ENCODE data around the gene TRIM67.

The TRIM67 gene

DNA sequence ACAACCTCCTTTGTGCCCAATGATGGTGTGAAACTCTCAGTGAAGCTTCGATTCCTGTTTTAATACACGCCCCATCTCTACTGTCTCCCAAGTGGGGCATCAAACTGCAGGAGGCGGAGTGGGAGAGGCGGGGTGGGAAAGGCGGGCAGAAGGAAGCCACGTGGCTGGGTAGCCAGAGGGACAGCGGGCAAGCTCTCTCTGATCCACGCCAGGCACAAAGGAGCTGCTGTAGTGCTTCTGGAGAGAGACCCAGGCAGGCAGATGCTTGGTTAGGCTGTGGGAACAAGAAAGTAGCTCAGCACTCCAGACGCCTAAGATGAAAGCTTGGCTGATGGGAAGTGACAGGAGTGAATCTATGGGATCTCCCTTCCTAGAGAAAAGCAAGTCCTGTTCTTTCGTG is 25.7 kb downstream of the TRIM67 start:
- TF ChIP-seq, protein P1, sequence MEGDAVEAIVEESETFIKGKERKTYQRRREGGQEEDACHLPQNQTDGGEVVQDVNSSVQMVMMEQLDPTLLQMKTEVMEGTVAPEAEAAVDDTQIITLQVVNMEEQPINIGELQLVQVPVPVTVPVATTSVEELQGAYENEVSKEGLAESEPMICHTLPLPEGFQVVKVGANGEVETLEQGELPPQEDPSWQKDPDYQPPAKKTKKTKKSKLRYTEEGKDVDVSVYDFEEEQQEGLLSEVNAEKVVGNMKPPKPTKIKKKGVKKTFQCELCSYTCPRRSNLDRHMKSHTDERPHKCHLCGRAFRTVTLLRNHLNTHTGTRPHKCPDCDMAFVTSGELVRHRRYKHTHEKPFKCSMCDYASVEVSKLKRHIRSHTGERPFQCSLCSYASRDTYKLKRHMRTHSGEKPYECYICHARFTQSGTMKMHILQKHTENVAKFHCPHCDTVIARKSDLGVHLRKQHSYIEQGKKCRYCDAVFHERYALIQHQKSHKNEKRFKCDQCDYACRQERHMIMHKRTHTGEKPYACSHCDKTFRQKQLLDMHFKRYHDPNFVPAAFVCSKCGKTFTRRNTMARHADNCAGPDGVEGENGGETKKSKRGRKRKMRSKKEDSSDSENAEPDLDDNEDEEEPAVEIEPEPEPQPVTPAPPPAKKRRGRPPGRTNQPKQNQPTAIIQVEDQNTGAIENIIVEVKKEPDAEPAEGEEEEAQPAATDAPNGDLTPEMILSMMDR (conservative IDR thresholded peaks at IDR 0.05) = no peak
- no peak overlapping the region for H3K27ac ChIP-seq

DNA sequence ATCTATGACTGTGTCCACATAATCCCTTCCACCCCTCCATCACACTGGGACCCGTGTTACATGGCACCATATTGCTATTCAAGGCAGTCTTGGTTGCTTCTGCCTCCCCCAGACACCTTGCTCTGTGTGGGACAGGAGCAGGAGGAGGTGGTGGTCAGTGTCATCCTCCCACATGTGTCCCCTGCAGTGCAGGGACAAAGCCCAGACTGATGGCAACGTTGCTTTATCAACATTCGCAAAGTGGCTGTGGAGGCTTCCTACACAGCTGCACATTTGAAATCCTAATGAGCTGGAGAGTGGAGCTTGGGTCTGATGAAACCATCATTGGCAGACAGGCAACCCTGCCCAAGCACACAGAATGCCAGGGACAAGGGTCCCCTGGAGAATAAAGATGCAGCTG is 26.2 kb downstream of the TRIM67 start:
- H3K27ac ChIP-seq = no peak overlapping the region
- TF ChIP-seq, protein P1 (conservative IDR thresholded peaks at IDR 0.05) = no peak

DNA sequence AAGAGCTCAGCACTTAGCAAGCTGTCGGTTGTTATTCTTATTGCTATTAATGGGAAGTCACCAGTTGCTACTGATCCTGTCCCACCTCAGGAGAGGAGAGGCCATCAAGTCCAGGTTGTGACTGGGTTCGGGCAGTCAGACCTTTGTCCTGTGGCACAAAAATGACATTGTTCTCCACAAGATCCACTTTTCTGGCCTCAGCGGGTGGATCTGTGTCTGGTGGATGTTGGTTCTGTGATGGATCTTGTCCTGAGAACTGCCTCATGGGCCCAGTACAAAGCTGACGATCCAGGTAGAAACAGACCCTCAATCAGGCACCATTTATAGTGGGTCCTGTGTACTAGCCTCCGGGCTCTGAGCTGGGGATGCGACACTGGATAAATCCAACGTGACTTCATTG is 26.9 kb downstream of the TRIM67 start:
- TF ChIP-seq, protein P1 (conservative IDR thresholded peaks at IDR 0.05) = no peak
- no peak overlapping the region for H3K27ac ChIP-seq

DNA sequence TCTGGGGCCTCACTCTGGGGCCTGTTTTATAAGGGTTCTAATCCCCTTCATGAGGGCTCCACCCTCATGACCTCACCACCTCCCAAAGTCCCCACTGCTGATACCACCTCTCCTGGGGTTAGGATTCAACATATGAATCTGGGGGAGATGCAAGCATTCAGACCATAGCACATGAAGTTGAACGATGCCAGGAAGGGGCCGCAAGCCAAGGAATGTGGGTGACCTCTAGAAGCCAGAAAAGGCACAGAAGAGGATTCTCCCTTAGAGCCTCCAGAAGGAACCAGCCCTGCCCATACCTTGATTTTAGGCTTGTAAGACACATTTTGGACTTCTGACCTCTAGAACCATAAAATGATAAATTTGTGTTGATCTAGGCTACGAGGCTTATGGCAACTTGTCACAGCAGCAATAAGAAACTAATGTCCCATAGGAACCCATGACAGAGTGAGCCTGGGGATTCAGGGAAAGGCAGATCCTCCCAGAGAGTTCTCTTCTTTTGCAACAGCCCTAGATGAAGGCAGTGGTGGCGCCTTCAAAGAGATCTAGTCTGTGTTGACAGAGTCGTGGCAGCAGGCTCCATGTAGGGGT is 27.9 kb downstream of the TRIM67 start:
- no peak overlapping the region for H3K27ac ChIP-seq
- TF ChIP-seq, protein P1 (conservative IDR thresholded peaks at IDR 0.05) = no peak

DNA sequence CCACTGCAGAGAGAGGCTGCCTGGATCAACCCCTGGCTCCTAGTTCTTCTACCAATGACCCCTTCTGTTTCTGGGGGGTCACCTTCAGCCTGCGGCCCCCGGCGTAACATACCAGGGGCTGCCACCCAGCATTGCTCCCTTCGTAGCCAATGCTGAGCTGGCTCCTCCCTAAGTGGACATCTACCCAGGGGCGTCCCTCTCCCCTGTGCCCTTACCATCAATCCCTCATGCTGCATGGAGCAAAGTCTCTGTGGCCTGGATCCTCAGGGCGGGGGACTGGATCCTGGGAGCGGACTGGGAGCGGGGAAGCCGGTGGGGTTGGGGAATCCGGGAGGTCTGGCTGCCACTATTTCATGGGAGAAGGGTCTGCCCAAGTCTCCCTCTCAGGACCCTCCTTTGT is 28.6 kb downstream of the TRIM67 start:
- TF ChIP-seq, protein P1 (conservative IDR thresholded peaks at IDR 0.05) = no peak
- H3K27ac ChIP-seq = no peak overlapping the region

DNA sequence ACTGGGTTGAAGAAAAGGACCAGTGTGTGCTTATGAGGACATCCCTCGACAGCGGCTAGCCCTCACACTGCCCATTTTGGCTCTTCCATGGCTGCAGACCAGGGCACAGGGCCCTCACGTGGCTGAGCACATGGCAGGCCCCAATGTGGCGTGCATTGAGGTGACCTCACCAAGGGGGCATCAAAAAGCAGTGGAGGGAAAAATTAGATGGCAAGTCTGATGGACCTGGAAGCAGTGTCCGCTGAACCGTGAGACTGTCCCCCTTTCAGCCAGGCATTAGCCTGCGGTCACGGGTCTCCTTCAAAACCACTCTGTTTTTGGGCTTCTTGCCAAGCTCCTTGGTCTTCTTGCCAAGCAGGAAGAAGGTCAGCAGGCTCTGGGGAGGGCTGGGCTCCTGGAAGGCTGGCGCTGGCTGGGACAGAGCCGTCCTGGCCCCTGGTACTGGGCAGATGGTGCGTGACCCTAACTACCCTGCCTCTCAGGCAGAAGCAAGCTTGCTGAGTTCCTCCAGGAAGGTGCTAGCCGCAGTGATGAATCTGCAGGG is 30.8 kb downstream of the TRIM67 start:
- peak overlapping the region; percentile 32; the same call in 1 of the 2 replicates for H3K27ac ChIP-seq
- TF ChIP-seq, protein P1 (conservative IDR thresholded peaks at IDR 0.05) = no peak

DNA sequence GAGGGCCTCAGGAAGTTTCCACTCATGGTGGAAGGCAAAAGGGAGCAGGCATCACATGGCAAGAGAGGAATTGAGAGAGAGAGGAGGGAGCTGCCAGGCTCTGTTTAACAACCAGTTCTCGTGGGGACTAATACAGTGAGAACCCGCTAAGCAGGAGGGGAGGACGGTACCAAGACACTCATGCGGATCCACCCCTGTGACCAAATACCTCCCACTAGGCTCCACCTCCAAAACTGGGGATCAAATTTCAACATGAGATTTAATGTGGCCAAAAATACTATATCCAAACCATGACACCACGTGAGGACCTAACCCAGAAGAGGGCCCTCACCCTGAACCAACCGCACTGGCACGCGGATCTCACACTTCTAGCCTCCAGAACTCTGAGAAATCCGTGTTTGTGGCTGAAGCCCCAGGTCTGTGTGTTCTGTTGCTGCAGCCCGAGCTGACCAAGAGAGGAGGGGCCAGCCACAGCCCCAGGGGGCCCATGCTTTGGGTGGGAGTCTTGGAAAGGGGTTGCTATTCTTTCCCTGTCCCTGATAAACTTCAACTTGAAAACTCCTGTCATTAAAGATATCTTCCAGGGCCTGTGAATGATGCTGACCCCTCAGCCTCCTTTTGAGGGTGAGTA is 32.0 kb downstream of the TRIM67 start:
- TF ChIP-seq, protein P1 (conservative IDR thresholded peaks at IDR 0.05) = no peak
- peak overlapping the region; percentile 32; the same call in 1 of the 2 replicates for H3K27ac ChIP-seq

Measured in VCaP (cell line).